ENCODE results near the gene ACBD5. TPM values are rescaled to one million over a fixed set of nuclear protein-coding genes. Genes with fewer than 3 reads are reported as not detected.
"Not testable (repeated sequence)": the region's sequence is repeated elsewhere in the genome, so short reads cannot be mapped to it uniquely, and the experiment has no call there.

ACBD5 gene
- total RNA-seq, 1 experiment from 2014 or later, result 42.3 TPM

DNA sequence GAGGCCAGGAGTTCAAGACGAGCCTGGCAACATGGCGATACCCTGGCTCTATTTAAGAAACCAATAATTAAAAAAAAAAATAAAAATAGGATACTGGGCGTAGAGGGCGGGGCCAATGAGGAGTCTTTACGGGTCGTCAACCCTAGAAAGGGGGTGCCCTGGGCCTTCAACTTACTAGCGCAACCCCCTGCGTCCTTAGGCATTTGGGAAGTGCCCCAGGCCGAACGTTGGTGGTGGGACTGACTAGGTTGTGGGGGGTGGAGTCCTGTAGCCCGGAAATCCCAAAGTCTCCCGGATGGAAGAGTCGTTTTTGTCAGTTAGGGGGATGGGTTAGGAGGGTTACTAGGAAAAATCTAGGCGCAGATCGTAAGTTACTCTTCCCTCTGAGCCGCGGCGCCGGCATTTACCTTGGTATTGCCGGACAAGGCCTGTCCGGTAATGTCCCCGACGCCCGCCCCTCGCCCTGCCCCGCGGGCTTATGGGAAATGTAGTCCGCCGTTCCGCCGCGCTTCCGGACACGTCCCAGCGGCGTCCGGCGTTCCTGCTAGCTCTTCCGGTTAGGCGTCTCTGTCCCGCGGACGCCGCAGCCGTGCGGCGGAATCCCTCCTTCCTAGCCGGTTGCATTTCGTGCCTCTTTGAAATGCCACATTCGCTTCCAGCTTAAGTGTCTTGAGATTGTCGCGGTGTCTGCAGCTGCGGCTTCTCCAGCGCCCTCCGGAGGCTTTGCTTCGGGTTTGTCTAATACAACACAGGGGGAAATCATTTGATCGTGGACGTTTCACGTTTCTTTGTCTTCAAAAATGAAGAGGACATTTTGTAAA lies 1.3 kb upstream of the ACBD5 start:
- DNase-seq (ENCODE audit: low read depth), result peak; percentile 92

GRCh38 chr10:27241010-27241651 lies 534 bp upstream of the ACBD5 start:
- DNase-seq (ENCODE audit: low read depth), result peak; percentile 11

DNA sequence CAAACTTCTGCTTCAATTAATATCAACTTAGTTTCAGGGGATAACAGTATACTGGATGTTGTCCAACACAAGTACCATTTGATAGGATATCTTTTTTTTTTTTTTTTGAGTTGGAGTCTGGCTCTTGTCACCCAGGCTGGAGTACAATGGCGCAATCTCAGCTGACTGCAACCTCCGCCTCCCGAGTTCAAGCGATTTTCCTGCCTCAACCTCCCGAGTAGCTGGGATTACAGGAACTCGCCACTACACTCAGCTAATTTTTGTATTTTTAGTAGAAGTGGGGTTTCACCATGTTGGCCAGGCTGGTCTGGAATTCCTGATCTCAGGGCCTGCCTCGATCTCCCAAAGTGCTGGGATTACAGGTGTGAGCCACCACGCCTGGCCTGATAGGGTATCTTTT lies 3.1 kb downstream of the ACBD5 start:
- not testable (repeated sequence) for DNase-seq (ENCODE audit: low read depth)

DNA sequence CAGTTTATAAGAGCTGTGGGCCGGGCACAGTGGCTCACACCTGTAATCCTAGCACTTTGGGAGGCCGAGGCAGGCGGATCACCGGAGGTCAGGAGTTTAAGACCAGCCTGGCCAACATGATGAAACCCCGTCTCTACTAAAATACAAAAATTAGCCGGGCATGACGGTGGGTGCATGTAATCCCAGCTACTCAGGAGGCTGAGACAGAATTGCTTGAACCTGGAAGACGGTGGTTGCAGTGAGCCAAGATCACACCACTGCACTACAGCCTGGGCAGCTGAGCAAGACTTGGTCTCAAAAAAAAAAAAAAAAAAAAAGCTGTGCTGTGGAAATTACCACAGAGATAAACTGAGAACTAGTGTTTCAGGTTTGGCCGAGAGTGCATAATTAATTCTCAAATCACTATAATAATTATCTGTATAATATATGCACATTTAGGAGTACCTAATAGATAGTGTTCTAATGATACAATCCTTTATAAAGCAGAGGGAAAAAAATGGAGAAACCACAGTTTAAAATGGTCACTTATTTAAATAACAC lies 3.9 kb downstream of the ACBD5 start:
- DNase-seq (ENCODE audit: low read depth), result not testable (repeated sequence)

DNA sequence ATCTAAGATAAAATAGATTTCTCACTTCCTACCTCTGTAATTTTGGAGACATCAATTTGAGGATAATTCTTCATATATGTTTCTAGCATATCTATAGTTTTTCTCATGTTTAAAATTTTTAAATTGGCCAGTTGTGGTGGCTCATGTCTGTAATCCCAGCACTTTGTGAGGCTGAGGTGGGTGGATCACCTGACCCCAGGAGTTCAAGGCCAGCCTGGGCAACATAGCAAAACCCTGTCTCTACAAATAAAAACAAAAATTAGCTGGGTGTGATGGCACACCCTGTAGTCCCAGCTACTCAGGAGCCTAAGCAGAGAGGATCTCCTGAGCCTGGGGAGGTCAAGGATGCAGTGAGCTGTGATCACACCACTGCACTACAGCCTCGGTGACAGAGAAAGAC lies 4.9 kb downstream of the ACBD5 start:
- no peak for DNase-seq (ENCODE audit: low read depth)

GRCh38 chr10:27230022-27230421 lies 10.6 kb downstream of the ACBD5 start:
- no peak for DNase-seq (ENCODE audit: low read depth)

DNA sequence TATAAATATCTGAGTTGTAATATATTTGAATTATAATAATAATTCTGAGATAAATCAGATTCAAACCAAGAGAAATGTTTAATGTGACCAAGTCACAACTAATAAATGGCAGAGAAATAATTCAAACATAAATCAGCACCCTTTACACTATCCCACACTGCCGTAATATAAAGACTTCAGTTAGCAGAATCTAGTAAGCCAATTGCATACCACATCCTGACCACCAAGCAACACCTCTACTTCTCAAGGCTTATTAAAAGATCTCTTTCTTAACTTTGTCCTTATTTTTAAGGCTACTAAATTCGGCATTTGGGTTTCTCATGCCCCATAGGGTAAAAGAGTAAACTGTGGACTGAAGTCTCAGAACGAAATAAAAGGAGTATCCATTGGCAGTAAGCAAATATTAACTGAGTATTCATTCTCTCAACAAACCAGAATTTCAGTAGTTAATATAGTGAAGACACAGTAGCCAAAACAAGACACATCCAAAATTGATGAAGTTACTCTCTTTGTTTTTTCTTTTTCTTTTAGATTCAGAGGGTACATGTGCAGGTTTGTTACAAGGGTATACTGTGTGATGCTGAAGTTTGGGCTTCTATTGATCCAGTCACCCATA lies 14.8 kb downstream of the ACBD5 start:
- no peak for DNase-seq (ENCODE audit: low read depth)

DNA sequence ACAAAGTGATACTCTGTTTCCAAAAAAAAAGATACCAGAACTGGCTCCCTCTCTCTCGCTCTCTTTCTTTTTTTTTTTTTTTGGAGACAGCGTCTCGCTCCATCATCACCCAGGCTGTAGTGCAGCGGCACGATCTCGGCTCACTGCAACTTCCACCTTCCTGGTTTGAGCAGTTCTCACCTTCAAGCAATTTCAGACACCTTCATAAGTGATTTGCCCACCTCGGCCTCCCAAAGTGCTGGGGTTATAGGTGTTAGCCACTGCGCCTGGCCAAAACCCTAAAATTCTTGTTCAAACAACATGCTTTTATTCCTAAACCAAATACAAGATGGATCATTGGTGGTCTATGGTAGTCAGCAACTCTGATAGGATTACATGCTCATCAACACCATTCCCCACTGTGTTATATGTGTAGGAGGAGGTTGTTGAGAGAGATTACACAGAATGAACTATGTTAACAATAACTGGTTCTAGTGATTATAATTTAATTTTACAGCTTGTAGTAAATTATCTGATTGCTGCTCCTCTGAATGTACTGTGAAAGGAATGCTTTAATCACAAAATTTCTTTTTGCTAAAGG lies 15.5 kb downstream of the ACBD5 start:
- no peak for DNase-seq (ENCODE audit: low read depth)

GRCh38 chr10:27223964-27224363 lies 16.6 kb downstream of the ACBD5 start:
- DNase-seq (ENCODE audit: low read depth), result peak; percentile 32

DNA sequence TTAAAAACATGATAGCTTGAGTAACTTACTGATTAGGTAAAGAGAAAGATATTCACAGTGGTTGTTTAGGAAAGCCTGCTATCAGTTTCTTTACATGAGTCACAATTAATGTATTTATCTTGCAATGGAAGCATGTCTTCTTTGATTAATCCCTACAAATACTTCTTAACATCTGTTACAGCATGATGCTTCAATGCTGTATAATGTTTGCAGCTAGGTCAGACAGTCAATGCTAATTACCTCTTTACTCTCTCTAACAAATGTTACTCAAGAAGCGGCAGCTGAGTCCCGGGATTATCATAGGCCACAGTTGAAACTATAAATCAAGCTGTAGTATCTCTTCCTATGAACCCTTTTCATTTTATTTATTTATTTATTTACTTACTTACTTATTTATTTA lies 33.2 kb downstream of the ACBD5 start:
- DNase-seq (ENCODE audit: low read depth), result no peak

GRCh38 chr10:27203806-27204205 lies 36.8 kb downstream of the ACBD5 start:
- DNase-seq (ENCODE audit: low read depth), result no peak

DNA sequence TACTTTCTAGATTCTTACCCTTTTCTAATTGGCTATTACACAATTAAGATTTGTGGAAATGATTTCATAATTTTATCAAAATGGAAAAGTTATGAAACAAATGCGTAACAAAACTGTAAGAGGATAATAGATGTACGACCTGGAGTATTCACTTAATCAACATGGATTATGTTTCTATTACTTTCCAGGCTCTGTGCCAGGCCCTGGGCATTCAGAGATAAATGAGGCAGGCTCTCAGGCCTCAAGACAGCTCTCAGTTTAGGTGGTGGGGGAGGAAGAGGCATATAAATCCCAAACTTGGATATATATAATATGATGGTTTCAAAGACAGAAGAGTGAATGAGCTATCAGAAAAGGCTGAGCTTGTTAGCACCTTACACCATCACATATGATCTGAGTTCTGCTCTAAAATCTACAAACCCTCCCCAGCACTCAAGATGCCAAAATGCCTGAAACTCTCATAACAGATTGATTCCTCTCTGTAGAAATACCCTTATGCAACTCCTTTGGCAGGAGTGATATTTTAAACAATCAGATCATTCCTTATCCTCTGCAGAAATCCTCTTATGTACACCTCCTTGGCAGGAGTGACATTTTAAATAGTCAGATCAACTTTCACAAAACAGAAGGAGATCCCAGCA lies 42.5 kb downstream of the ACBD5 start:
- DNase-seq (ENCODE audit: low read depth), result no peak

- DNase-seq (ENCODE audit: low read depth), result peak; percentile 98
Observed at GRCh38 chr10:27192284-27192683, 48.3 kb downstream of the ACBD5 start.

- DNase-seq (ENCODE audit: low read depth), result peak; percentile 14
Observed at GRCh38 chr10:27190508-27190907, 50.1 kb downstream of the ACBD5 start.

GRCh38 chr10:27188897-27189296 lies 51.7 kb downstream of the ACBD5 start:
- DNase-seq (ENCODE audit: low read depth), result no peak

DNA sequence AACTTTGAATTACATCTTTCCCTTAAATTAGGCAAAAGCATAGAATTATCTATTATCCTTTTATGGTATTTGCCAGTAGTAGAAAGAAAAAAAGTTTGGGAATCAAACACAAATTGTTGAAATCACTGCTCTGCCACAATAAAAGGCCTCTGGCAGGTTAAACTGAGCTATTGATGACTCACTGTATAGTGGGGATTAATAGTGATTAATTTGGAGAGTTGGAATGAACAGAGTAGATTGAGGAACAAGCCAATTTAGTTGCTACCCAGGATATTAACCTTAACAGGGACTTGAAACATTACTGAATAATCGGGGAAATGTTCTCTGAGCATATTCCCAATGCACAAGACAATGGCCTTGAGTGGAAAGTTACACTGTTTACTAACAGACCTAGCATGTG lies 52.3 kb downstream of the ACBD5 start:
- DNase-seq (ENCODE audit: low read depth), result no peak

- no peak for DNase-seq (ENCODE audit: low read depth)
Observed at GRCh38 chr10:27169849-27170248, 70.7 kb downstream of the ACBD5 start.

GRCh38 chr10:27158421-27158820 lies 82.2 kb downstream of the ACBD5 start:
- DNase-seq (ENCODE audit: low read depth), result no peak

DNA sequence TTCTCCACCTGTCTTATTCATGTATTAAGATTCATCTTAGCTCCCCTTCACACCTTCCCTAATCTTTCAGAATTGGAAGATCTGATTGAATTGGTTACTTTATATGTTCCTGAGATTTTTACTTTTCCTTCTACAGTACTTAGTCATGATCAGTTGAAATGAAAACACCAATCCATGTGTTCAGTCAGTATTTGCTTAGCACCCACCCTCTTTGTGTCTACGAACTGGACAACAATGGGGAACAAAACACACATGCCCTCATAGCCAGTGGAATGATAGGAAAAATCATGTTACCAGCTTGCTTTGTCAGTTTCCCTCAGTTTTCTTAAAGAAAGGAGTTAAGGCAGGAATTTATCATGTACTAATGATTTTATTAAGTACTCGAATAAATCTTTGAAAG lies 83.4 kb downstream of the ACBD5 start:
- no peak for DNase-seq (ENCODE audit: low read depth)

GRCh38 chr10:27156566-27156965 lies 84.0 kb downstream of the ACBD5 start:
- DNase-seq (ENCODE audit: low read depth), result not testable (repeated sequence)

- peak; percentile 90 for DNase-seq (ENCODE audit: low read depth)
Observed at GRCh38 chr10:27155066-27155754, 85.4 kb downstream of the ACBD5 start, which contains the start of gene MASTL. TSS of gene MASTL (plus strand) at chr10:27155352. CDS start at chr10:27155427, 75 bp downstream.

Measured in LHCN-M2 (cell line).